Measurements from ENCODE around the gene CEP20.
"Not testable (repeated sequence)": the region's sequence is repeated elsewhere in the genome, so short reads cannot be mapped to it uniquely, and the experiment has no call there.

CEP20 gene

DNA sequence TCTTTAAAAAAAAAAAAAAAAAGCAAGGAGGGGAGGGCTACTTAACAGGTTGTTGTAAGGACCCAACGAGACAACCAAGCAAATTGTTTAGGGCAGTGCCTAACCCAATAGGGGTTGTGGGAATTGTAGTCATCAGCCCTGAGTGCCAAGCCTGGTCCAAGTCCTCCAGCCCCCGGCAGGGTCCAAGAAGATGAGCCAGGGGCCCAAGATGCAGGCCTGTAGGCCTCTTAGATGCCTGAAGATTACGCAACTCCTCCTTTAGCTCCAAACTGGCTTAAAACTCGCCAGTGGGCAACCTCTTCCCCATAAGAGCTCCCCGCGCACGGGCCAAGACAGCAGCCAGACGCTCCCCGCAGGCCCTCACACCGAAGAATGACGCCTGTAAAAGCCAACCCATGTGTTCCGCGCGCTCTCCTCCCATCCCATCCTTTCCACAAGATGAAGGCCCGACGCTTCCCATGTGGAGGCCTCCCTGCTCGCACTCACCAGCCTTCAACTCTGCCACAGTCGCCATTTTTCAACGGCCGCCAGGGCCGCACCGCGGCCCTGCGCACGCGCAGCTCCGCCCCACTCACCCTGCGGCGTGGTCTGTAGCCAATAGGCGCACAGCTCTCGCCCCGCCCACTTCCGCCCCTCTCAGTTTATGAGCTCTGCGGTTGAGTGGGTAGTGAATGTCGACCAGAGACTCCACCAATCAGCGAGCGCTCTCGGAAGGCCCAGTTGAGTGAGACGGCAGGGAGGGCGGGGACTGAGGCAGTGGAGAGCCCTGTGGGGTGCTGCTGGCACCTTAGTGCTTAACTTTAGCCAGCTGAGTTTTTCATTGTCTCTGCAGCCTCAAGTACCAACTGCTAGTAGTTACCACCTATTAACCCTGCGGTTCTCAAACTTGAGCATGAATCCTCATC lies at the start of gene CEP20:
Gene CEP20, minus strand, starts transcription at position 532 of the 905 bp plus-strand sequence. Its CDS starts 18 bp downstream, at position 514.
- Histone ChIP-seq H3K4me3 (ENCODE audit: insufficient read length, low read depth) (peak within 1 kb of the TSS; percentile 100), H3K36me3 (ENCODE audit: insufficient read depth, insufficient read length, low read length) (peaks cover 27% of the 10 kb centered on the region), H3K9me3 (ENCODE audit: insufficient read depth, low read length) (no peaks in the 10 kb centered on the region), H3K4me1 (ENCODE audit: insufficient read depth, insufficient read length) (no peaks in the 10 kb centered on the region), H3K27me3 (ENCODE audit: insufficient read depth, insufficient read length) (no peaks in the 10 kb centered on the region), H3K9ac (ENCODE audit: insufficient read length, low read depth) (peak within 1 kb of the TSS; percentile 98)
- peak; percentile 99 for DNase-seq (ENCODE audit: low read depth, low spot score)
- TF ChIP-seq SUZ12 (IDR thresholded peaks at IDR 0.05; ENCODE audit: extremely low read depth, insufficient read depth, insufficient read length): no peak
- peak; percentile 77 for TF ChIP-seq YY1 (IDR thresholded peaks at IDR 0.05; ENCODE audit: insufficient read depth, insufficient read length)

GRCh38 chr16:15936809-15937208 lies 48.4 kb upstream of the CEP20 start:
- H3K4me3 ChIP-seq (ENCODE audit: insufficient read length, low read depth); H3K4me1 ChIP-seq (ENCODE audit: insufficient read depth, insufficient read length); H3K9ac ChIP-seq (ENCODE audit: insufficient read length, low read depth); H3K27me3 ChIP-seq (ENCODE audit: insufficient read depth, insufficient read length); DNase-seq (ENCODE audit: low read depth, low spot score); H3K9me3 ChIP-seq (ENCODE audit: insufficient read depth, low read length); H3K36me3 ChIP-seq (ENCODE audit: insufficient read depth, insufficient read length, low read length): not testable (repeated sequence)

DNA sequence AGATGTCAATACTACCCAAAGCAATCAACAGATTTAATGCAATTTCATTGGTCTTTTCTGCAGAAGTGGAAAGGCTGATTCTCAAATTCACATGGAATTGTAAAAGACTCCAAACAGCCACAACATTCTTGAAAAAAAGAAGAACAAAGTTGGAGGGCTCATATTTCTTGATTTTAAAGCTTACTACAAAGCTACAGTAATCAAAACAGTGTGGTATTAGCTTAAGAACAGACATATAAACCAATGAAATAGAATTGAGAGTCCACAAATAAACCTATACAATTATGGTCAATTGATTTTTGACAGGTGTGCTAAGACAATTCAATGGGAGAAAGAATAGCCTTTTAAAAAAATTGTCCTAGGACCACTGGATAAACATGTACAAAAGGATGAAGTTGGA lies 46.6 kb upstream of the CEP20 start:
- H3K9ac ChIP-seq (ENCODE audit: insufficient read length, low read depth): no peak overlapping the region
- DNase-seq (ENCODE audit: low read depth, low spot score): no peak
- no peaks in the 10 kb centered on the region for H3K9me3 ChIP-seq (ENCODE audit: insufficient read depth, low read length)
- no peaks in the 10 kb centered on the region for H3K4me1 ChIP-seq (ENCODE audit: insufficient read depth, insufficient read length)
- no peaks in the 10 kb centered on the region for H3K36me3 ChIP-seq (ENCODE audit: insufficient read depth, insufficient read length, low read length)
- H3K27me3 ChIP-seq (ENCODE audit: insufficient read depth, insufficient read length): no peaks in the 10 kb centered on the region
- no peak for TF ChIP-seq ZNF274 (IDR thresholded peaks at IDR 0.05; ENCODE audit: low read depth, low read length)
- no peak for TF ChIP-seq SUZ12 (IDR thresholded peaks at IDR 0.05; ENCODE audit: extremely low read depth, insufficient read depth, insufficient read length)
- no peak for TF ChIP-seq YY1 (IDR thresholded peaks at IDR 0.05; ENCODE audit: insufficient read depth, insufficient read length)
- H3K4me3 ChIP-seq (ENCODE audit: insufficient read length, low read depth): no peak overlapping the region

DNA sequence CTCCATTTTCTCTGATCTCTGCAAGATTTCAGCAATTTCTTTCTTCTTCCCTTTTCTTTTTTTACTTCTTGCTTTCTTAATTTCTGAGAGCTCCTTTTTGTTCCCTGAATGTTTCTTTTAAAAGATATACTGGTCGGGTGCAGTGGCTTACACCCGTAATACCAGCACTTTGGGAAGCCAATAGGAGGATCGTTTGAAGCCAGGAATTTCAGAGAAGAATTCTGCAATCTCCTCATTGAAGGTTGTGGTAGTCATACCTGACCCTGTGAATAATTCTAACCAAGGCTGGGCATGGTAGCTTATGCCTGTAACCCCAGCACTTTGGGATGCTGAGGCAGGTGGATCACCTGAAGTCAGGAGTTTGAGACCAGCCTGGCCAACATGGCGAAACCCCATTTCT lies 45.4 kb upstream of the CEP20 start:
- Histone ChIP-seq H3K27me3 (ENCODE audit: insufficient read depth, insufficient read length) (no peaks in the 10 kb centered on the region), H3K9ac (ENCODE audit: insufficient read length, low read depth) (no peak overlapping the region), H3K36me3 (ENCODE audit: insufficient read depth, insufficient read length, low read length) (no peaks in the 10 kb centered on the region), H3K4me1 (ENCODE audit: insufficient read depth, insufficient read length) (no peaks in the 10 kb centered on the region), H3K4me3 (ENCODE audit: insufficient read length, low read depth) (no peak overlapping the region), H3K9me3 (ENCODE audit: insufficient read depth, low read length) (no peaks in the 10 kb centered on the region)
- TF ChIP-seq YY1 (IDR thresholded peaks at IDR 0.05; ENCODE audit: insufficient read depth, insufficient read length) (no peak), ZNF274 (IDR thresholded peaks at IDR 0.05; ENCODE audit: low read depth, low read length) (no peak), SUZ12 (IDR thresholded peaks at IDR 0.05; ENCODE audit: extremely low read depth, insufficient read depth, insufficient read length) (no peak)
- DNase-seq (ENCODE audit: low read depth, low spot score): no peak

DNA sequence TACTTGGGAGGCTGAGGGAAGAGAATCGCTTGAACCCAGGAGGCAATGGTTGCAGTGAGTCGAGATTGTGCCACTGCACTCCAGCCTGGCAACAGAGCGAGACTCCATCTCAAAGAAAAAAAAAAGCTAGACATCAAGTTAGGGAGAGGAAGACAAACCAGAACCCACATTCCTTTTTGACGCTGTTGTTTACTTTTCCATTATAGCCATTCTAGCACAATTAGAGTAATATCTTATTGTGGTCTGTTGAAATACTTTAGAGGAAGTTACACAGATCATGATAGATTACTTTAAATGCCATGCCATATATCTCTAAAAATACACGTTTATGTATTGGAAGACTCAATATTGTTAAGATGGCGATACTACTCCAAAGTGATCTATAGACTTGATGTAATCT lies 44.5 kb upstream of the CEP20 start:
- H3K4me1 ChIP-seq (ENCODE audit: insufficient read depth, insufficient read length): no peaks in the 10 kb centered on the region
- no peak overlapping the region for H3K4me3 ChIP-seq (ENCODE audit: insufficient read length, low read depth)
- no peaks in the 10 kb centered on the region for H3K36me3 ChIP-seq (ENCODE audit: insufficient read depth, insufficient read length, low read length)
- no peak overlapping the region for H3K9ac ChIP-seq (ENCODE audit: insufficient read length, low read depth)
- no peaks in the 10 kb centered on the region for H3K27me3 ChIP-seq (ENCODE audit: insufficient read depth, insufficient read length)
- H3K9me3 ChIP-seq (ENCODE audit: insufficient read depth, low read length): no peaks in the 10 kb centered on the region
- no peak for DNase-seq (ENCODE audit: low read depth, low spot score)
- no peak for TF ChIP-seq SUZ12 (IDR thresholded peaks at IDR 0.05; ENCODE audit: extremely low read depth, insufficient read depth, insufficient read length)
- TF ChIP-seq YY1 (IDR thresholded peaks at IDR 0.05; ENCODE audit: insufficient read depth, insufficient read length): no peak
- TF ChIP-seq ZNF274 (IDR thresholded peaks at IDR 0.05; ENCODE audit: low read depth, low read length): no peak

DNA sequence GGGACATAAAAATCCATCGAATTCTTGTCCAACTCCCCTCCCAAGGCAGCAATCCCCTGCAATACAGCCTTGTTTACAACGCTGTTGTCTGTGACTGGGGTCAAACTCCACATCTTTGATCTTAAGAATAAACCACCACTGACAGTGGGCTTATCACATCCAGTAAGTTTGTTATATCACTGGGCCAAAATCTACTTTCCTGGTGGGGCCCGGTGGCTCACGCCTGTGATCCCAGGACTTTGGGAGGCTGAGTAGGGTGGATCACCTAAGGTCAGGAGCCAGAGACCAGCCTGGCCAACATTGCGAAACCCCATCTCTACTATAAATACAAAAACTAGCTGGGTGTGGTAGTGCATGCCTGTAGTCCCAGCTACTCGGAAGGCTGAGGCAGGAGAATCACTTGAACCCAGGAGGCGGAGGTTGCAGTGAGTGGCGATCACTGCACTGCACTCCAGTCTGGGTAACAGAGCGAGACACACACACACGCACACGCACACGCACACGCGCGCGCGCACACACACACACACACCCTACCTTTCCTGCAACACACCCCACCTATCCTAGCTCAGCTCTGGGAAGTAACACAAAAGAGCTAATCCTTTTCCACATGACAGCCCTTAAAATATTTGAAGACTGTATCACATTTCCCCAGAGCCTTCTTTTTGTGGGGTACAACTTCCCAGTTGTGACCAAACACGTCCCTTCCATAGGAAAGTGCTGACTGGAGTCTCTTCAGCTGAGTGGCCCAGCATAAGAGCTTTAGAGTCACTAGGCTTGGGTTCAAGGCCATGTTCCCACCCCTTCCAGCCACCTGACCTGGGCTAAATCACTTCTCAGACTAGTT lies 40.1 kb upstream of the CEP20 start:
- no peak for TF ChIP-seq SUZ12 (IDR thresholded peaks at IDR 0.05; ENCODE audit: extremely low read depth, insufficient read depth, insufficient read length)
- TF ChIP-seq ZNF274 (IDR thresholded peaks at IDR 0.05; ENCODE audit: low read depth, low read length): no peak
- TF ChIP-seq YY1 (IDR thresholded peaks at IDR 0.05; ENCODE audit: insufficient read depth, insufficient read length): no peak
- no peak for DNase-seq (ENCODE audit: low read depth, low spot score)
- H3K9ac ChIP-seq (ENCODE audit: insufficient read length, low read depth): no peak overlapping the region
- H3K36me3 ChIP-seq (ENCODE audit: insufficient read depth, insufficient read length, low read length): no peaks in the 10 kb centered on the region
- H3K9me3 ChIP-seq (ENCODE audit: insufficient read depth, low read length): no peaks in the 10 kb centered on the region
- H3K4me1 ChIP-seq (ENCODE audit: insufficient read depth, insufficient read length): no peaks in the 10 kb centered on the region
- H3K4me3 ChIP-seq (ENCODE audit: insufficient read length, low read depth): no peak overlapping the region
- no peaks in the 10 kb centered on the region for H3K27me3 ChIP-seq (ENCODE audit: insufficient read depth, insufficient read length)

DNA sequence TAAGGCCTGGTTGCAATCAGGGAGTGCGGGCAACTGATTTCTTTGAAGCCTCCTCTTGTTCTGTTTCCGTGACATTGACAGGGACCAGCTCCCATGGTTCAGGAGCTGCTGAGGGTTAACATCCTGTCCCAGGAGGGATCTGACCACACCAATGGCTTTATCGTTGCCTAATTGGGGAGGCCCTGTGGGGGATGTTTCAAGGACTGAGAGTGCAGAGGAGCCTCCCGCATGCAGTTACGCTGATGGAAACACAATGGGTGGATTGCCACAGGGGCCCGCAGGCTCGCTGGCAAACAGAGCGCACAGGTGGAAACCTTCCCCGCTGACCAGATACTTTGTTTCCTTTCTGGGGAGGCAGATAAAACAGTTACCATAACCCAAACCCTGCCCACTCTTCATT lies 37.2 kb upstream of the CEP20 start:
- Histone ChIP-seq H3K4me3 (ENCODE audit: insufficient read length, low read depth) (no peak overlapping the region), H3K4me1 (ENCODE audit: insufficient read depth, insufficient read length) (no peaks in the 10 kb centered on the region), H3K27me3 (ENCODE audit: insufficient read depth, insufficient read length) (no peaks in the 10 kb centered on the region), H3K9me3 (ENCODE audit: insufficient read depth, low read length) (no peaks in the 10 kb centered on the region), H3K9ac (ENCODE audit: insufficient read length, low read depth) (no peak overlapping the region), H3K36me3 (ENCODE audit: insufficient read depth, insufficient read length, low read length) (no peaks in the 10 kb centered on the region)
- DNase-seq (ENCODE audit: low read depth, low spot score): no peak
- TF ChIP-seq ZNF274 (IDR thresholded peaks at IDR 0.05; ENCODE audit: low read depth, low read length) (no peak), YY1 (IDR thresholded peaks at IDR 0.05; ENCODE audit: insufficient read depth, insufficient read length) (no peak), SUZ12 (IDR thresholded peaks at IDR 0.05; ENCODE audit: extremely low read depth, insufficient read depth, insufficient read length) (no peak)

All from NT2/D1 (cell line).